Activated naive CD8-positive, alpha-beta T cell treated with anti-CD3 and anti-CD28 coated beads, Interleukin-2, amount 50 U/mL, for 16 hours (primary cell): Measurements from ENCODE around the gene SDK2.

Experiments used
- DNase-seq: peaks from one replicate; pipeline ENCODE4 v3.0.0-alpha.2; 2020; ENCODE audit warnings: low read depth, low spot score

The SDK2 gene

DNA sequence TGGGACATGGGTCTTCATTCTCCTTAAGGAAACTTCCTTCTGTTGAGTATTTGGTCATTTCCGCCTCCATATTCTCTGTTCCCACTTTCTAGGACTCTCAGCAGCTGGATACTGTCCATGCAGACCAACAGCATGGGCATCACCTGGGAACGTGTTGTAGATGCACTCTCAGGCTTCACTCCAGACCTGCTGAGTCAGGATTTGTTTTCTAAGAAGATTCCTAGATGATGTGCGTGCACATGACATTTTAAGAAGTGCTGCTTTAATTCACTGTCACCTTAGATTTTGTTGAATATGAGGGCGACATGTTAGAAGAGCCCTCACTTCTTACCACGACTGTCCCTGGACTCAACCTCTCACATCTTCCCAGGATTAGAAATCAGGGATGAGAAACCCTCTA, 10.0 kb upstream of the SDK2 start:
- DNase-seq: no peak

DNA sequence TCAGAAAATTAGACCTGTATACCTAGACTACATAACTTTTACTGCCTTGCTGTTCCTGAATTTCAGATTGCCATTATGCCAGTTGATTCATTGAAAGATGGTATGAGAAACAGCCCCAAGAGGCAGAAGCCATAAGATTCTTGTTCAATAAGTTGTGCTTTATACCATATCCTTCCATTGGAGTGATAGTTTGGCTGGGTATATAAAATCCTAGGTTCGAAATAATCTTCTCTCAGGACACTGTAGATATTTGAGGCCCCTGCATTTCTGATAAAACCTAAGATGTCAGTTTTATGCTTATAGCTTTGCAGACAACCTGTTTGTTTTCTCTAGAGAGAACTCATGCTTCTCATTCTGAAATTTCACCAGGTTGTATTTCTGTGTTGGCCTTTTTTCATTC, 9.6 kb upstream of the SDK2 start:
- DNase-seq: no peak

DNA sequence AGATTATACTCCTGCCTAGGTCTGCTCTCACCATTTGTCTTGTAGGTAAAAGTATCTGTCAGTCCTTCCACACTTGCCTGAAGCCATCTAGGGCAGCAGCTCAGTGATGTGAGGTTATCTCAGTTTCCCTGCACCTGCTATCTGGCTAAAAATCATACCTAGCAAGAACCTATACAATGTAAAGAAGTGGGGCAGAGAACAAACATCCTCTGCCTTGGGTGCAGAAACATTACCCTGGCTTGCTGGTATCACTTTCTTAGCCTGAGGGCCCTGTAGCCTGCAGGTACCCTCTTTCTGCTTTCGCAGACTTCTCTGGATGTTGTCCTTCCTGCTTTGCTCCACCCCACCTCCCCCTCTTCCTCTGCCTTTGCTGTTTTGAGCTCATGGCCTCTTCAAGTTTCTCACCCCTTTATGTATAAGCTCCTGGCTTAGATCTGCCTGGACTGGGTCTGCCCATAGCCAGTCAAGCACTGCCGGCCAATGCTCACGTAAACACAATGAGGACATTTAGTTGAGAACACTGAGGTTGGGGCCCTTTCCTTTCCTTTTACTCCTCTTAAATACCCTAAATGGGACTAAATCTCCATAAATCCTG, 8.7 kb upstream of the SDK2 start:
- DNase-seq: no peak

DNA sequence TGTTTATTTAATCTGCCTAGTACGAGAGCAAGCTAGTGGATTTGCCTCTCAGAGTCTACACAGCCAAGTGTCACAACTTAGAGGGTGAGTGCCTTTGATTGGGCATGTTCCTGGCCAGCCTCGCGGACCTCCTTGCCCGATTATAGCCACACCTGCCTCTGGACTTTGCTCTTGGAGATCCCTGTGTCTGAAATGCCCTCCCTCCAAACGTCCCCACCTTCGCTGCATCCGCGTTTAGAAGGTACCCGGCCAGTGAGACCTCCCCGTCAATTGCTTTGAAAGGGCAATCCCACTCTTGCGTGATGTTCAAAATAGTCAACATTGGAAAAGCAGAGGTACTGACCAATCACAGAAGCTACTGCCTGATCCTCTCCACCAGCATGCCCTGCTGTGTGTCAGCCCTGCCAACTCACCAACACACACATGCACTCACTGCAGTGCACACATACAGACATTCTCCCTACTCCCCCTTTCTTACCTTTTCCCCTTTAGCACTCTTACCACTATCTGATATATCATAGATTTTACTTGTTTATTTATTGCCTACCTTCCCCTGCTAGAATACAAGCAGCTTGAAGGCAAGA, 6.5 kb upstream of the SDK2 start:
- DNase-seq: no peak

DNA sequence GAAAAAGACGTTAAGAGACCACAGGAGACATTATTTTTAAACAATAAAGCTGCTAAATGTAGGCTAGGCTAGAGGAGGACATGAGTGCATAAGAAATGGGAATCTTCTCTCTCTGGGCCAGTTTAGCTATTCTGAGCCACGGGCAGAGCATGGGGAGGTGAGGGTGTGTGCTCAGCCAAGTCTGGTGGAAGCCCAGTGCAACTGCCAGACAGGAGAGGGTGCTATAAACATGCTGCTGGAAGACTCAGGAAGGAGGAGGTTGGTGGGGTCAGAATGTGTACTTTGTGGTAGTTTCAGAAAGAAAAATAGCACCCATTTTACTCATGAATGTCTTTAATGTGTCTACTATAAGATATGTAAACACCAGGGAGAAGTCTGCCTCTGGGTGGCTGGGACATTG, 5.9 kb upstream of the SDK2 start:
- DNase-seq: no peak

DNA sequence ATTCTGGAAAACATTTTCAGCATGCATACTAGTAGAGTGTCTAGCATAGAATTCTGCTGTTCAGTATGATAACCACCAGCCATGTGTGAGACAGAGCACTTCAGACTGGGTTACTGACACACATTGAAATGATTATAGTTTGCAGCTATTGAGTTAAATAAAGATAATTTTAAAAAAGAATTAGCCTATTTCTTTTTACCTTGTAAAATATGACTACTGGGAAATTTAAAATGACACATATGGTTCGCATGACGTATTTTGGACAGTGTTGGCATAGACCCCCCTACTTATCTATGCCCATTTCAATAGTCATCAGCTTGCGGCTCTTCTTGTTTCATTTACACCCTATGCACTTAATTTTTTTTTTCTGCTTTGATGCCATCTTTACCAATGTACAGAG, 4.7 kb upstream of the SDK2 start:
- DNase-seq: no peak

DNA sequence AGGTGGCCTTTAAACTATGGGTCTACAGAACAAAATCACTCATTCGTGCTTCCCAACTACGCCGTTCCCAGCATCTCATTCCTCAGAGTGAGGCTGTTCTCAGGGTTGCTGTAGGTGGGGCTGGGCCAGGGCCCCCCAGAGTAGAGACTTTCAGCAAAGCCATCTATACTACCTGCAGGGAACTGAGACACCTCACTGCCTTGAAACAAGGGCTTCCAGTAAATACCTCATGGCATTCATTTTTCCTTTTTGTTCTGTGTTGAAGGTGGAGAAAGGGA, 4.2 kb upstream of the SDK2 start:
- DNase-seq: no peak

DNA sequence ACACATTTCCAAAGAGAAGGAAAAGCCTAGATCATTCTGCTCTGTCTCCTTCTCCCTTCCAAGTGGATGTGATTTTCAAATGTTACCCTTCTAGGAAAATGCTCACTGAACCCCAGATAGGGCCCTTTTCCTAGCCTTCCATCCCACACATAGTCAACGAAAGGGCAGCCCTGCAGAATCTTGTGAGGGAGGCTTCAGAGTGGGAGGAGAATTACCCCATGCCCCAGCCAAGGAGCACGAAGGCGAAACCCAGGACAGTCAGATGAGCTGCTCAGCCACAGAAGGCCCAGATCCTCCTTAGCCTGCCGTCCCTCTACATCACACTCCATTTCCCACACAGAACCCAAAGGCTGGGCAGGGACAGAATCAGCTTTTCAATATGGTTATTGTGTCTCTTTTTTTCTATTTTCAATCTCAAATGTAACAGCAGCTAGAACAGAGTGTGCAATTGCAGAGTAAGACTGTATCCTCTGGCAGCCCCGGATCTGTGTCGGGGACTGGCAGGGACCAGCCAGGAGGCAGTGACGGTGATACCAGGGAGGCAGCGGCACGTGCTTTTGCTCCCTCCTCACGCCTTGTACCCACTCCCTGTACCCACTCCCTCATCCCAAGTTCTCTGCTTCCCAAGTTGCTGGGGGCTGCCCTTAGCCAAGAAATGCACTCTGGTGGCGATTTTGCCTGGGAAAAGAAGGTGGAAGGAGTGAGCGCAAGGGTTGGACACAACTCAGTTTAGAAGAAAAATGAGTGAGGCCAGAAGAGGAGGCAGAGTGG, 3.7 kb upstream of the SDK2 start:
- DNase-seq: no peak

DNA sequence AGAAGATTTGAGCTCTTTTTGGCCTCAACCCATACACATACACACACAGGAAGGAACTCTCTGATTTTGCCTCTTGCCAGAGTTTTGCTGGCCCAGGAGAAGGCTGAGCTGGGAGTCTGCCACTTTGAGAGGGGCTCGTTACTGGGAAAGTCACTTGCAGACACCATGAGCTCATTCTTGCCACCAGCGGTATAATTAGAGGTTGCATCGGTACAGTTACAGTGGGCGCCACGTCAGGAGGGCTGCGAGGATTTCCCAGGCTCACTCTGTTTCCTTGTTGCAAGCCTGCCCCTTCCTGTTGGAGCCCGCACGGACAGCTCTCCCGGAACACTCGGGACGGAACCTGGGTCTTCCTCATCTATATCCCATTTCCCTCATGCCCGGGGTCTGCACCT, 3.1 kb upstream of the SDK2 start:
- DNase-seq: no peak

DNA sequence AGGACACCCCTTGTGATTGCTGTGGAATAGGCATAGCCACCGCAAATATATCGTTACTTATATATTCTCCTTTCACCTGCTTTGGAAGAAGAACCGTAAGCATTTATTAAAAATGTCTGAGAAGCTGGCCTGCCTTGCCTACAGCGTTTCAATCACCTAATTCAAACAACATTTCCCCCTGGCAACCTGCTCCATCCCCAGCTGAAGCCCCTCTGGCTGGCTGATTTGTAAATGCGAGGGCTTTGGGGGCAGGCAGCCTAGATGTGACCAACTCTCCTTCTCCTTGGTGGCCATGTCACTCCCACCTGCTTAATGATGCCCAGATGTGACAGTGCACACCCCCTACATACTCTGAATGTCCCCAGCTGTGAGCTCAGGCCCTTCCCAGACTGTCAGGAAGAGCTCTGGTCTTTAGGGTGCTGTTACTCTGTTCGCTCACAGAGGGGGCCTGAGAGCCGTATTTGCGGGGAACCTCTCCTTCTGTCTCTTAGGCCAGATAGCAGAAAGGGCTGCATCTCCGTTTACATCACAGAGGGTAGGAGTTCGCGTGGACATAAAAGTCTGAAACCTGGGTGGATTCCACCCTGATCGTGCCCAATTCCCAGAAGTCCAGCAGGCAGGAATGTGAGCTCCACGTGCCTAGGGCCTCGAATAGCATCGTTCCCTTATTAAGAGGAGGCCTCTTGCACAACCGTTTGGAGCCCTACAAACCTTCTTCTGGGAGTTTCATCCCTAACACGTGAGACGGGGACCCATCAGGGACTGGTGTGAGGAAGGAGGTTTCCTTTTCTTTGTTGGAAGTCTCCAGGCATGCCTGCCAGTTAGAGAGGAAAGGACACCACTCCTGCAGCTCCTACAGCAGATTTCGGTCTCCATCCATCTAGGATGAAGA, 2.4 kb upstream of the SDK2 start:
- no peak for DNase-seq

DNA sequence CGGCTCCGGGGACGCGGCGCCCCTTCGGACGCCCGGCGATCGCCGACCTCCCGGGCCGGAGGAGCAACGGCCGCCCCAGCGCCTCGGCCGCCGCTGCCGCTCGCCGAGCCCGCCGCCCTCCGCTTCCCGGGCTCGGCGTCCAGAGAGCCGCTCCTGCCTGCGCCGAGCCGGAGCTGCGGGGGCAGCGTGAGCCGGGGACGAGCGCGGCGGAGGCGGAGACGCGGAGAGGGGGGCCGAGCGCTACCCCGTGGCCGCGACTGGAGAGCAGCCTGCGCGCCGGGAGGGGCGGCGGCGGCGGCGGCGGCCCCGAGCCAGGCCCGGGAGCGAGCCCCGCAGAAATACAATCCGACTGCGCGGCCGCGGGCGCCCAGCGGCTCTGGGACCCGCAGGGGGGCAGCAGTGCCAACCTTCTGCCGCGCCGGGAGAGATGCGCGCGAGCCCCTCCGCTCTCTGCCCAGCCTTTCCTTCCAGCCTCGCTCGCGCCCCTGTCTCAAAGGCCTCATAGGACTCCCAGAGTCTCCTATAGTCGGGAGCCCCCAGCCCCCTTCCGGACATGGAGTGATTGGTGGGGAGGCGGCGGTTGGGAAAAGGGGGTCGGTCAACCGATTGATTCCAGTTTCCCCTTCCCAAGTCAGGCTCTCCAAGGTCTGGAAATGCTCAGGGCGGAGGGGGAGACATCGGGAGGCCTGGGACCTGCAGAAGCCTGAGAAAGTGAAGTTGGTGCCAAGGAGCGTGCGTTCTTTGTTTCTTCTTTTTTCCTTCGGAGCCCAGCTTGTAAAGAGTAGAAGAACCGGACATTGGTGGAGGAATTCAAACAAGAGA, 1.0 kb upstream of the SDK2 start:
- DNase-seq: no peak

DNA sequence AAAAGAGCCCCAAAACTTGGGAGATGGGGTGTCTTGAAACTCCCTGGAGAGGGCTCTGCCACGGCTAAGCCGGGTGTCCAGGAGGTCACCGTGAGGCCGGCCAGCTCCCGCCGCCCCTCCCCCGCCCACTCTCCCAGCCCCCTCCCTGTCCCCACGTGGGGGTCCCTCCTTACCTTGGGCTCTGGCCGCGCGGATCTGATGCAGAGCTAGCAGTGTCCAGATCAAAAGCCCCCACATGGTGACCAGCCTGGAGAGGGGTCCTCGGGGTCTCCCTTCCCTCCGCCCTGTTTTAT, 447 bp downstream of the SDK2 start:
- DNase-seq: no peak

DNA sequence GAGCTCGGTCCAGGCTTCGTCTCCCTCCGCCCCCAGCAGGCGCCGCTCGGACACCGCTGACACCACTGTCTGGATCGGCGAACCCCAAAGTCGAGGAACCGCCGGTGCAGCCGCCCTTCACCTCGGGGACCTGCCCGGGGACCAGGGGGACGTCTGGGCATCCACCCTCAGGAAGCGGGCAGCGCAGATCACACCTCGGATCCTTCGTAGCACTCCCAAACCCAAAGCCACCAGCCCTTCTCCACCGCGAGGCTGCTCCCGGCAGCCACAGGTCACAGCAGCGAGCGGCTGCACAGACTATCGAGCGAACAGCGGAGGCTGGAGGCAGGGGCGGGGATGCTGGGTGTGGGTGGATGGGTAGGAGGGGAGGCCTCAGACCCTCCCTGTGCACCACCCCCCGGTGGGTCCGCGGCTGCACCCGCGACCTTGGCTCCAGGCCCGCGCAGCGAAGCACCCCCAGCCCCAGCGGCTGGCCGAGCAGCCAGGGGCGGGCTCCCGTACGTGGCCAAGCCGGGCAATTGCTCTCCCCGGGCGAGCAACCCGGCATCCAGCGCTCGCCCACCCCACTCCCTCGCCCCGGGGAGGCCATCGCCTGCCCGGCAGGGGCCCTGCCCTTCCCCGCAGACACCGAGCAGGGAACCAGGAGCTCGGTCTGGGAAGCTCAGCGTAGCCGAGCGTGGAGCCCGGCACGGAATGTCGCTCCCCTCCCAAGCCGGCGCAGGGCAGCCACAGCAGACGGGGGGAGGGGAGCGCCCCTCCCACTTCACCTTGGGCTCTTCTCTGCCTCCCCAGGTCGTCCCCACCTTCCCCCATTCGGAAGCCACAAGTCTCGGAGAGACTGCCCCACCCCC, 1.0 kb downstream of the SDK2 start:
- DNase-seq: no peak

DNA sequence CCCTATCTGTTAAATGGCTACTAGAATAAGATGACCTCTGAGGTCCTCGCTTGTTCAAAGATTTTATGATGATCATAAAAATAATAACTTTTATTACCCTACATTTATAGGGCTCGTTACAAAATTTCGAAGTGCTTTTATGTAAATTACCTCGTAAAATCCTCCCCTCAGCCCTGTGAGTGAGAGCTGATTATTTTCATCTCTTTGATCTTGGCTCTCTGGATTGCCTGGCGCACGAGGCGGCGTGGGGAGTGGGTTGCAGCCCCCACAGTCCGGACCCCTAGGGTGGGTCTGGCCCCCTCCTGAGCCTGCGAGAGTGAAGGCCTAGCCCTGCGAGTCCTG, 1.6 kb downstream of the SDK2 start:
- DNase-seq: no peak

DNA sequence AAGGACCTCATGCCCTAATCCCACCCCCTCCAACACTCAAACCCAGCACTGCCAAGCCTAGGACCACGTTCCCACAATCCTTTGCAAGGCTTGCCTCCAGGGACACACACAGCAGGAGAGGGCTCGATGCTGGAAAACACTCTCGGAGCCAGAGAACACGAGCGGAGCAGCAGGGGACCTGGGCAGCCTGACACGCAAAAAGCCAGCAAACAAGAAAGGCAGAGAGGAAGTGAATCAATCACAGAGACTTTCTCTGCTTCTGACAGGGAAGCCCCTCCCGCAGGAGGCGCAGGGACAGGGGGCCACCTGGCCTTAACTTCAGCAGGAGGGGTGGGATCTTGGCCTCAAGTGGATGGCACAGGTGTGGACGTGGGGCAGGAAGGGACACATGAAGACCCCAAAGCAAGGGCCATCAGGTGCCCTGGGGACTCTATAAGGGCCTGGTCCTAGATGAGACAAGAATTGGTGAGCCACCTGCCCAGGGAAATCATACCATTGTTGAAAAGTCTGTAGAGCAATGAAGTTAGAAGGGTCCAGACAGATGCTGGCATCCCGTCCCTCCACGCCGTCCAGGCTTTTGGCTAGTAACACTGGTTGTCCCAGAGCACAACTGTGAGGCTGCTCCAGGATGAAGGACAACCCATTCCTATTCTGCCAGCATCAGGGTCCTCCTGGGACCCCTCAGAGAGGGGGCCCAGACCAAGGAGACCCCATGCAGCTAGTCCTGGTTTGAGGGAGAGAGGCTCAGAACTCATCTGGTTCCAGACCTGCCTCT, 2.2 kb downstream of the SDK2 start:
- DNase-seq: no peak

DNA sequence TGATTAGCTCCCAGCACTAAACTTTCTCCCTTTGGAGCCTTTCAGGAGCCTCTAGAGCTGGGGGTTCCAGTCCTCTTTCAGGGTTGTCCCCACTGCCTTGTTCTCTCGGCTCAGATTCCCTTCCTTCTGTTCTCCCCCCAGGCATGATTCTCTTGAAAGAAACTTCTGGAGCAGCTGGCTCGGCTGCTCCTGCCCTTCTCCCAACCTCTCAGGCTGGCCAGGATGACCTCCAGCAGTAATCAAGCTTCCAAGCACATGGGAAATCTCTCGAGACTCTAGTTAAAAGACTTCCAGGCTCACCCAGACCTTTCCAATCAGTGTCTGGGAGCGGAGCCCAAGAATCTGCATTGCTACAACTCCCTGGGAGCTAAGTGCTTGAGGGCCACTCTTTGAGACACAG, 3.6 kb downstream of the SDK2 start:
- no peak for DNase-seq

DNA sequence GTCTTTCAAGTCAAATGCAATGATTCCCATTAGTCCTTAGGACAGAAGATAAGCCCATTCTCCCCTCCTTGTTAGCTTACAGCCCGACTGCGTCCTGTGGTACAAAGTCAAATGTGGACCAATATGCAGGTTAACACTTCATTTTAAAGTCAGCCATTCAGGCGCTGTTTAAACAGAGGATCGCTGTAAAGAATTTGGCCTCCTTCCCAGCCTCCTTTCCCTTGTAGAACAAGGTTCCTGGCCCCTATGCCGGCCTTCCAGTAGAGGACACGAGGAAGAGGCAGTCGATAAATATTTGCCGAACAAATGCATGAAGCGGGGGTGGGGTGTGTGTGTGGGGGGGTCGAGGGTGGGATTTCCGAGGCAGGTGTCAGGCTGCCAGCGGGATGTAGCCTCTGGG, 4.3 kb downstream of the SDK2 start:
- no peak for DNase-seq

DNA sequence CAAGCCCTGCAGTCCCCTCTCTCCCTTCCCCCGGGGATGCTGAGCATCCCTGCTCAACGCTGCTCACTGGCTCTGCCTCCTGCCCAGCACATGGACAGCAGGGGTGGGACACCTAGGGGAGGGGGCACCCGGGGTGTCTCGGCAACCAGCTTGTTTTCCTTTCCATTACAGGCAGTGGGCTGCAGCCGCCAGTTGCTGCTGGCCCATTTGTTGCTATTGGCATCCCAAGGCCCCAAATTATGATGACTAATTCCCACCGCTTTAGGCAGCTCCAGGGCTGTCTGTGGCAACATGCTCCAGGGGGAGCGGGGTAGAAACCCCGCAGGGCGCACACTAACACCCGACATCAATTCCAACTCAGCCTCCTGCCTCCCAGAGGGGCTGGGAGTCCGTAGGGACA, 4.9 kb downstream of the SDK2 start:
- DNase-seq: no peak

DNA sequence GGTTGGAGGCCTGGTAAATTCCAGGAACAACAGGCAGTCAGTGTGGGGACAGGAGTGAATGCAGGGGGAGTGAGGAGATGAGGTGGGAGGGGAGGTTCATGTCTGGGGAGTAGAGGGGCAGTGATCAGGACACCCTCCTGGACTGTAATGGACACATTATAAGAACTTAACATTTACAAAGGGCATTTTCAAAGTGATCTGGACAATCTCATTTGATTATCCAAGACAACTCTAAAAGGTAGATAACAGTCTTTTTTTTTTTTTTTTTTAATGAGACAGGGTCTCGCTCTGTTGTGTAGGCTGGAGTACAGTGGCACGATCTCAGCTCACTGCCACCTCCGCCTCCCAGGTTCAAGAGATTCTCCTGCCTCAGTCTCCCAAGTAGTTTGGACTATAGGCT, 5.7 kb downstream of the SDK2 start:
- no peak for DNase-seq

DNA sequence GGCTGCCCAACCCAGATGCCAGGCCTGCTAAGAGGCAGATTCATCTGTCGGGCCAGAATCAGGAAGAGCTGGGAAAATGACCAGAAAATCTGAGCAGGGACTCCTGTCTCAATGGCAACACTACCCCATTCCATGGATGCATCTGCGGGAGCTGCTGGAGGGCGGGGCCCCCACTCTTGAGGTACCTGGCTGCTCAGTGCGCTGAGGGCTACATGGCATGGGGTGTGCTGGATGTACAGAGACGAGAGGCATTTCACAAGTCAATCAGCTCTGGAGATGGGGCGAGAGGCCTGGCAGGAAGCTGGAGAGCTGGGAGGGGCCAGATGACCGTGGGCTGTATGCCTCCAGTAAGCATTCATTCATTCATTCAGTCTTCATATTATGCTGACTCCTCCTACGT, 6.4 kb downstream of the SDK2 start:
- DNase-seq: no peak
